NCI-H146 treated with DMSO at 0.1 percent for 48 hours (cell line): ENCODE results near the gene LHPP.
"Not testable (repeated sequence)": the region's sequence is repeated elsewhere in the genome, so short reads cannot be mapped to it uniquely, and the experiment has no call there.

ENCODE experiments used
- DNase-seq: peaks from one replicate; lab custom pipeline; 2025; ENCODE audit not compliant: unreplicated experiment; lab: John Stamatoyannopoulos, UW

LHPP gene

DNA sequence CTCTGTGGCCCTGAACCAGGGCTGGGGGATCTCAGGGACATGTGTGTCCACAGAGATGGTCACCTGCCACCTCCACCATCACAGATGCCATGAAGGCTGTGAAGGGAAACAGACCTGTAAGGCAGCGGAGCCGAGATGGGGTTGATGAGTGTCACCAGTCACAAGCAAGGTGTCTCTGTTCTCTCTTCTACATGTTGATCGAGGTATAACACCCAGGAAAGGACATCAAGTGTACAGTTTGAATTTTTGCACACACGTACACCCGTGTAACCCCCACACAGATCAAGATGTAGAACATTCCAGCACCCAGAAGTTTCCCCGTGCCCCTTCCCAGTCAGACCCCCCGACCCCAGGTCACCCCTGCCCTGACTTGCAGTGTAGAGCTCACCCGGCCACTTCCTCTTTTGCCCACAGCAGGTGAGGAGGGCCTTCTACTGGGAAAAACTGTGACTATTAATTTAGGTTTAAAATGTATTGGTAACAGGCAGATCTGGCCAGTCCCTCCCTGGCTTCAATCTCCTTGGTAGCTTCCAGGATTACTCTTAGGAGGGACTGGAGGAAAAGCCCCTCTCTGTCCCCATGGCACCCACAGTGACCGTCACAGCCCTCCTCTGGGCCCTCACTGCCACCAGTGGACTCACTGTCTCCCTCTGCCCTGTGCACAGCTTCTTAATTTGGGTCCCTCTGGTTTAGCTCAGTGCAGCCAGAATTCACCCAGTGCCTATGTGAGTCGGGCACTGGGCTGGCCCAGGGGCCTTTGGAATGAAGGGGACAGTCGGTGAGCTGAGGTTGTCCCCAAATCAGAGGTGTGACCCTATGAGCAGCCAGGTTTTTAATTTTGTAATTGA is 108.2 kb downstream of the LHPP start:
- no peak for DNase-seq

DNA sequence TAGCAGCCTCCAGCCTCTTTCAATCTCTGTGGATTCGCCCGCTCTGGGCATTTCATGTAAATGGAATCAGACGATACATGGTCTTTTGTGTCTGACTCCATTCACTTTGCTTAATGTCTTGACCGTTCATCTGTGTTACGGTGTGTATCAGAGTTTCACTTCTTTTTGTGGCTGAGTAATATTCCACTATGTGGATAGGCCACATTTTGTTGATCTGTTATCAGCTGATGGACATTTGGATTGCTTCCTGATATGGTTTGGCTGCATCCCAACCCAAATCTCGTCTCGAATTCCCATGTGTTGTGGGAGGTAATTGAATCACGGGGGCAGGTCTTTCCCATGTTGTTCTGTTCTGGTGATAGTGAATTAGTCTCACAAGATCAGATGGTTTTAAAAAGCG is 109.0 kb downstream of the LHPP start:
- DNase-seq, result no peak

DNA sequence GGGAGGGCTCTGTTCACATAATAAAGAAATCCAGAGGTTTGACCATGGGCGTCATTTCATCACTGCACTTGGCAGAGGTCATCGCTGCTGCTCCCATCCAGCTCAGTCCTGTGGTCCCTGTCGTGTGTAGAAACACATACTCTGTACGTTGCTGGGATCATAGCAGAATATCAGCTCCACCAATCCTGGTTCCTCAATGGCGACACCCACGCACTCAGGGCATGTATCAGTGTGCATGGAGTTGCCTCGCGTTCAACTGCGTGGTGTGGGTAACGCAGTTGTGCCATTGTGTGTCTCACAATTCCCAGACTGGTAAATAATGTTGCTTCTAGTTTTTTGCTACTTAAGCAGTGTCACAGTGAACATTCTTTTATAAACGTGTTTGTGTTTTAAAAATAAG is 111.1 kb downstream of the LHPP start:
- no peak for DNase-seq

DNA sequence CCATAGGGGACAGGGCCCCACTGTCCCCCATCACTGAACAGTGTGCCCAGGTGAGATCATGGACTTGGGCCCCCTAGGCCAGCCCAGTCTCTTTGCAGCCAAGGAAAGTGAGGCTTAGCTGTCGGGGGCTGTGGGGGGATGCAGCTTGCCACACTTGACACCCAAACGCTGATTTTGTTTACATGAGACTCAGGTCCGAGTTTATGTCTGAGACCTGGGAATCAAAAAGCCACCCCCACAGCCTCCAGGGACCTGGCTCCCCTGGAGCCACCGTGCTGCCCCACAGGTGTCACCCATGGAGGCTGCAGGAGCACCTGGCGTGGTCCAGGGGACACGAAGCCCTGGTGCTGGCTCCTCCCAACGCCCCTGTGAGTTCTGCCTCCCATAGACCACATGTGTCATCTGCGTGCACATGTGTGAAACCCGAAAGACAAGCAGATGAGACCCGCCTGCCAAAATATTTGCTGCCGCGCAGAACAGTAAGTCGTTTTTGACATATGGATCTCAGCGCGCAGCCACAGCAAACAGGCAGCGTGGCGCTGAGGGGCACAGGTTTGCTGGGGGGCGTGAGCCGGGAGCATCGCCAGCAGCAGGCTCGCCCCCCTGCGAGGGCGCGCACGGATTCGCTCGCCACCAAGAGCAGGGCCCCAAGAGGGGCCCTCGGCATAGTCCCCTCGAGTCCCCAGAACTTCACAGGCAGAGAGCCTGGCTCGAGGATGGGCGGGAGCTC is 112.3 kb downstream of the LHPP start:
- DNase-seq, result no peak

DNA sequence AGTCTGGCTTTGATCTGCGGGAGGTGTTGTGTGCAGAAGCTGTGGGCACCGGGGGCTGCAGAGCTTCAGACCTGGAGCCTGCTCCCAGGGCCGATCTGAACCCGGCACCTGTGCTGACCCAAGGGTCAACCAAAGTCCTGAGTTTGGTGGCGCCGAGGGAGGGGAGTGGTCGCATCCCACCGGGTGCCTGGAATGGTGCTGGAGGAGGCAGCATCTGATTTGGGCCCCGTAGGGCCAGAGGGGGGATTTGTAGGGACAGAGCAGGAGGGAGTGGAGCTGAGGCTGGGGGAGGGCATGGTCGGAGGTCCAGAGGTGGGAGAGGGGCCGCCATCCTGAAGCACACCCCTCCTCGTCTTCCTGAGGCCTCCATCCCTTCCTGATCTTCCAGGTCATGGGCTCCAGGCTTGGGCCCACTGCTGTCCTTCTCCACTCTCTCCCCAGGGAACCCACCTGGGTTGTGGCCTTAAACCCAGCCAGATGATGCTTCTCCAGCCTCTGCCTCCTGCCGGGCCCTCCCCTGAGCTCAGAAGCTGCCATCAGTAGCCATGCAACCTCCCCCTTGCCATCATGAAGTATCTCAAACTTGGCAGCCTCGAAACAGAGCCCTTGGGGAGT is 112.9 kb downstream of the LHPP start:
- DNase-seq, result no peak

DNA sequence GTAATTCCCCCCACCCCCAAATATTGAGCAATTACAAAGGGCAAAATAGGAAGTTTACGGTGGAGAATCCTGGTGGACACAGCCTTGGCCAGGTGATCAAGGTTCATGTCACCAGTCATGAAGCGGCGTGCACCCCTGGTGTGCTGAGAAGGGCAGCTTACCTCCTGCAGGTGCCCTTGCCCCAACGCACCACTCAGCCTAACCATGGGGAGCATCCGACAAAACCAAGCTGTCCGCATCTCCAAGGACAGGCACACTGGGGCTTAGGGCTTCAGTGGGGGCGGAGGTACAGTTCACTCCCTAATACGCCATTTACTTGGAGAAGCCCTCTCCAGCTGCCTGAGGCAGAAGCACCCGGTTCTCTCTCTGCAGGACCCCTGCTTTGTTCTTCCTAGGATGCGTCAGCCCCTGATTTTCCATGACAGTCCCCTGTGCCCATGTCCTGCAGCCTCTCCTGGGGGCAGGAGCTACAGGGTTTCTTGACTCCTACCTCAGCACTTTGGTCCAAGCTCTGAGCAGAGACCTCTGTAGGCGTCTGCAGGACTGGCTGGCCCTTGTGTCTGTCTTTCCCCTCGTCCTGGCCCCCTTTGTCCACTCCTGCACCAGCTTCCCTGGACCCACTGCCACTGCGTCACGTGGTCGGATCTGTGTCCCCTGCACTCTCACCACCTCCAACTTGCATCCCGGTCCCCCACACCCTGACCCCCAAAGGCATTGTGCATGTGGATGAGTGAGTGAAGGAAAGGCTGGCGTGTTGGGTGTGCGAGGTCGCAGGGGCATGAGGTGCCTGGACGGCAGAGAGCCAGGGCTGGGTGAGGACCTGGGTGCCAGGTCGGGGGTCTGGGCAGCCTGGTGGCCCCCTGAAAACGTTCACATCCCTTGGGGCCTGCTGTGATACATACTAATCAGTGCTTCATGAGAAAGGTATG is 113.7 kb downstream of the LHPP start:
- DNase-seq, result no peak

DNA sequence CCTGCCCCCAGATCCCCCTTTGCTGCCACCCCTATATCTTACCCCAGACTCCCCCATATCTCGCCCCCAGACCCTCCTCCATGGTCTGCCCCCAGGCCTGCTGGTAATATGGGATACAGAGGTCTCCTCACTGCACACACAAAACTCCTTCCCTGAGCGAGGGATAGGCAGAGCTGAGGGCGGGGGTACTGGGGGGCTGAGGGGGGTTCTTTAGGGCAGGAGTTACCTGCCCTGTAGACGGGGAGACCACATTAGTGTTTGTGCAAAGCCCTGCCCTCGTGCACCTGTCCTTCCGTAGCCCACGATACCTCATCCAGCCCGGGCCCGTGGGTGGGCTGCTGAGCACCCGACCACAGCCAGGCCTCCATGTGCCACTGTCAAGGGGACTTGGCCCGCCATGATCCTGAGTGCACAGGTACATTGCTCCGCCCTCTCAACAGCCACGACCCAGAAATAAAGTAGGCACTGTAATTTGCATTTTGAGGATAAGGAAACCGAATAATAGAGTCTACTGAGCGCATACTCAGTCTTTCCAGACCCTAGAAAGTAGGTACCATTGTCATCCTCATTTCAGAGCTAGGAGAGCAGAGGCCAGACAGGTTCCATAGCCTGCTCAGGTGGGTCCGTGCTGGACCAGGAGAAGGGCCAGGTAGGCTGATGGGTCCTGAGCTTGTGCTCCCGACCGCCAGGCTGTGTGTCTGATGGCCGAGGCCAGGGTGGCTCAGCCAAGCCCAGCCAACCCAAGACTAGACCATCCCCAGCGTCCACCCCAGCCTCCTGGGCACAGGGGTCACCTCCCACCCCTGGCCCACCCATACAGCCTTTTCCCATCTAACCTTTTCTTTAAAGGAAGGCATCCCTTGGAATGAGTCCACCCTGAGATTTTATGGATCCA is 115.2 kb downstream of the LHPP start:
- DNase-seq, result no peak

DNA sequence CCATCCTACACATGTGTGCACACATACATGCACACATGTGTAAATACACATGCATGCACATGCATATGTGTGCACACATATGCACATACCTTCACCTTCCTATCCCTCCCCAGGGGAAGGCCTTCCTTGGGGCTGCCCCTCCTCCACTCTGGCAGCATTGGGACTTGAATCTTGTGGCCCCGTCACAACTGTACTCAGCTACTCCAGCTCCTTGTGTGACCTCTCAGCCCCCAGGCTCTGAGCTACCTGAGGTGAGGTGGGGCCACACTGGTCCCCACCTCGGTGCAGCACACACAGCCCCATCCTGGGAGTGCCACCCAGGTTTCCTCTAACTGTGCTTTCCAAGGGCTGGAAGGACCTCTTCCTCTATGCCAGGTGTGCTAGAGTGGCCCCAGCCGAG is 116.0 kb downstream of the LHPP start:
- DNase-seq, result no peak

DNA sequence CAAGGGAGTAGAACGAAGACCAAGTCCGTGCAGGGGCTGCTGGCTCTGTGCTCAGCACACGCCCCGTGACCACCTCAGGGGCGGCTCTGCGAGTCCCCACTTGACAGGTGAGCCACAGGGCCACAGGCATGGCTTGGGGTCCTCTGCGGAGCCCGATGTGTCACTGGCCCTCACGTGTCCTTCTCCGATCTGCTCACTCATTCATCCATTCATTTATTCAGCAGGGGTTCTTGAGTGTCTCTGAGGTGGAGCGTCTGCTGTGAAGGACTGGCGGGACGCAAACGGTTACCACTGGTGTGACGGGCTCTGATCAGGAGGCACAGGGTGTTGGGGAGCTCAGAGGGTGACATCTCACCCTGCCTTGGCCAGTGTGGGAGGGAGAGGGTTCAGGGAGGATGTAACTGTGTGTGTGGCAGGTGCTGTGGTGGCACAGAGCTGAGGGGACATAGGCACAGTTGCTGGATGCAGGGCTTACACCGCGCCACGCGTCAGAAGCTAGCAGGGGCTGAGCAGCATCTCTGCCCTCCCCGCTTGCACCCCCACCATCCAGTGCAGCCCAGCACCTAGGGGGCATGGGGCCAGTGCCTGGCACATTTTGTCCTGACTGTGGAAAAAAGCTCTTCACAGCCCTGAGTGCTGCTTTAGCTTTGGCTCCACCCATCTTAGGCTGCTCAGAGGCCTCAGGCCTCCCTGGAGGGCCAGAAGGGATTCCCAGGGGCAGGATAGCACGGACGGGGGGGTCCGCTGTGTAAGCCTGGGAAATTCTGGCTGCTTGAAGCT is 116.8 kb downstream of the LHPP start:
- DNase-seq, result no peak

DNA sequence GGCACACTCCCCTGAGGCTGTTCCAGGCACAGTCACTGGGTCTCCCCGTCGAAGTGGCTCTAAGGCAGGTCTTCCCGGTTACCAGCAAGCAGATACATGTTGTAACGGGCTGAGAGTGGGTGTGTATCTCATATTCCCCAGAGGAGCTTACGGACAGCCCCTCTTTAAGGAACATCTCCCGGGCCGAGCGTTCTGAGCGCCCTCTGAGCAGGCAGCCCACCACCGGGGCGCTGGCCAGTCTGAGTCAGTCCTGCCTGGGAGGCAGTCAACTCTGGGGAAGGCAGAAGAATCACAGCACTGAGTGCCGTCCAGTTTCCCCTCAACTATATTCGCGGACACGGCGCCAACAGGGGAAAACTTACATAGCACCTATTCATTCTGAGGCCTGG is 117.4 kb downstream of the LHPP start:
- DNase-seq, result no peak

DNA sequence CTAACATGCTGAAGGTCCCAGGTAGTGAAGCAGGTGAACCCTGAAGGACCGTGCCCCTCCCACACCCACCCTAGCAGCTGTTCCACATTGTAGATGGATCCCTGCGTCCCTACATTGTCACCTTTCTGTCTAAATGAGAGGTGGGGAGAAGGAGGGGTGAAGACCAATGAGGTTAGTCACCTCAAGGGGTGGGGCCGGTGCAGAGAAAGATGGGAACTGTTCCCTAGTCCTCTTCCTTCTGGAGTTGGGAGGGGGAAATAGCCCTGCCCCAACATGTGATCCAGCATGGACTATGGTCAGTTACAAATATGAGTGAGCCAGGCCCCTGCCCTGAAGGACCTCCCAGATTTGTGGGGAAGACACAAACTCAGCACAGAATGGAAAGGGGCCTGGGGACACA is 124.5 kb downstream of the LHPP start:
- DNase-seq, result no peak

DNA sequence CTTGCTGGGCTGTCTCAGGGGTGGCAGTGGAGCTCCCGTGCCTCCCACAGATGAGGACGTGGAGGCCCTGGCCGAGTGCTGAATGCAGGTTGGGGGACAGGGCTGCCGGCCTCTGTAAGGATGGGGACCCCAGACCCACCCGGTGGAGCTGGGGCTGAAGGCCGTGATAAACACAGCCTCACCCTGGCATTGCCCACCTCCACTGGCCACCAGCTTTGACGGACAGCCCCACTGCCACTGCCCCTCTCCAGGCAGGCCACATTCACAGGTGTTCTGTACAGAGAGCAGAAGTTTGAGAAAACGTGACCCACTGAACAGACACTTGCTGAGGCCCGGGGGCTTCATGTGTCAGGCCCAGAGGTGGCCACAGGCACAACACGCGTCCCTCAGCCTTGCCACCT is 126.2 kb downstream of the LHPP start:
- DNase-seq, result no peak

DNA sequence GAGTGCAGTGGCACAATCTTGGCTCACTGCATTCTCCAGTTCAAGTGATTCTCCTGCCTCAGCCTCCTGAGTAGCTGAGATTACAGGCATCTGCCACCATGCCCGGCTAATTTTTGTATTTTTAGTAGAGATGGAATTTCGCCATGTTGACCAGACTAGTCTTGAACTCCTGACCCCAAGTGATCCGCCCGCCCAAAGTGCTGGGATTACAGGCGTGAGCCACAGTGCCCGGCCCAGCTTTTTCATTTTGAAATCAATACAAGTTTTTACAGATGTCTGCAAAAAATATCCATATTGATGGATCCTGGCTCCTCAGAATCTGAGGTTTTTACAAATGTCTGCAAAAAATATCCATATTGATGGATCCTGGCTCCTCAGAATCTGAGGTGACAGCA is 126.7 kb downstream of the LHPP start:
- not testable (repeated sequence) for DNase-seq

DNA sequence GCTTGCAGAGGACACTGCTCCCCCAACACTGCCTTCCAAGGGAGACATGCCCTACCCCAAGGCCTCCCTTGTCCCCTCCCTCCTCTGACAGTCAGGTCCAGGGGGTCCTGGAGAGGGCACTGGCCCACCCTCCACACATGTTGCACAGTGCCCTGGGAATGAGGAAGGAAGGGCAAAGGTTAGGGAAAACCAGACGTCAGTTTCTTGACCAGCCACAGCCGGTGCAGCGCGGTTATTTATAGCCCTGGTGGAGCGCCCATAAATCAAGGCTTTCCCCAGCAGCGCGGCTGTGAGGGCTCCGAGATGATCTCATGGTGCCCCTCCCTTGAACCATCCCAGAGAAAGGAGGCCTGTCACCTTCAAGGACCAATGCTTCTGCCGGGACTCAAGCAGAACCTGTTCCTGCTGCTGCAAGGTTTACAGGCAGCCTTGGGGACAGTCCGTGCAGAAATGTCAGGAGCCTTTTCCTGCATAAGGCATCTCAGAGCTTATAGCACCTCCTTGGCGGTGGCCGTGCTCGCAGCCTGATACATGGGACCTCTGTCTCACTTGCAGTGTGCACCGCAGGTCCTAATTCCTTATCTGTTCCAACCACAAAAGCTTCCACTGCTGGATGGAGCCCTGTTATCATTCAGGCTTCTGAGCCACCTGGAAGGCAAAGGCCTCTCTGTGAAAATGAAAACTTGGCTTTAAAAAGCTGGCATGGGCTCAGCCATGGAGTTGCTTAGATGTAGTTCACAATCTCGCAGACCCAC is 127.3 kb downstream of the LHPP start:
- DNase-seq, result no peak

DNA sequence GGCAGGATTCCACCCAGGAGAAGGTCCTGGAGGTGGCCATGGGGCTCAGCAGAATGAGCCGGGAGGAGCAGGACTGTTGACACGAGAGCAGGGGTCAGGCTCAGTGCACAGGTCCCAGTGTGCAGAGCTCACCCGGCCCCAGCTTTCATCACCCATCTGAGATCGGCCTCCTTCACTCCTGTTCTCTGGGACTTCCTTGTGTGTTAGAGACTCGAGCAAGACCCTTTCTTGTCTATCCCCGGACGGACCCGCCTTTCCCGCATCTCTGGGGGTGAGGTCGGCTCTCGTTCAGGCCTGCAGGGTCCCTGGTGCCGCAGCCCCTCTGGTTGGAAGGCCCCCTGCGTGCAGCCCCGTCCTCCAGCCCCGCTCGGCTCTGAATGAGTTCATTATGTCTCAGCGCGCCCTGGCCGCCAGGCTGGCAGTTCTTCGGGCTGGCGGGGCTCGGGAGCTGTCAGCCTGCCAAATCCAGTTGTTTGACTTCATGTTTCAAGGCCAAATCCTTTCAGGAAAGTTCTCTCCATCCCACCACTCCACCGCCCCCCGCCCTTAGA is 127.9 kb downstream of the LHPP start:
- DNase-seq, result no peak

DNA sequence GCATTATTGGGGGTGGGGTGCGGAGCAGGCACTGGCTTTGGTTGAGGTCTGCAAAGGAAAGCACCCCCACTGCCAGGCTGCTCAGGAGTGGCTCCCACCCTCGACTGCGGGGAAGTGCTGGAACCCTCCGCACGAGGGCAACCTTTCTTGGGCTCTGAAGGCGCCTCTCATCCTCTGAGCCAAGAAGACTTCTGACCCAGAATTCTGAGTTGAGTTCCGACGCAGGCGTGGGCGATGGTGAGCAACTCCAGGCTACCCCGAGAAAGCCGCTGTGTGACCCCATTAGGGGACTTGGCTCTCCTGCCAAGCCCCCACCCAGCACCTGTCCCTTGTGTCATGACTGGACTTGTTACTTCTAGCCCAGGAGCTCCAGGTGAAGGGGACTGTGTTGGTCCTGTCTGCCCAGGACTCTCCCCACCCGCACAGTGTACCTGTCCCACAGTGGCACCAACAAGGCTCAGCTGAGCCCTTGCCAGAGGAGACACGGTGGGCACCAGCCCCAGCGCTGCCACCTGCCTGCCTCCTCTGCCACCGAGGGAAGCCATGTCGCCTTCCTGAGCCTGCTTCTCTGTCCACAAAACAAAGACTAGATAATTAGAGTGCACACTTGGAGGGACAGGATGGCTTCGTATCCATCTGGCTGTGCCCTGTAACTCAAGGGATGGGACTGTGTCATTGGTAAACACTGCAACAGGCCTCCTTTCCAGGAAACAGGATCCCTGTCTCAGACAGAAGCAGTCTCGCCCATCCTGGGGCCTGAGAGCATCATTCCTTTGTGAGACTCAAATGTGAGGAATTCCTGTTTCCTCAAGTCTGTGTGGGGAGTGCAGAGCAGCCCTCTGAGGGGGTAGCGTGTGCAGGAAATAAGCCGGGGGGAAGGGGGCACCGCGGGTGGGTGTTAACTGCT is 128.8 kb downstream of the LHPP start:
- no peak for DNase-seq

DNA sequence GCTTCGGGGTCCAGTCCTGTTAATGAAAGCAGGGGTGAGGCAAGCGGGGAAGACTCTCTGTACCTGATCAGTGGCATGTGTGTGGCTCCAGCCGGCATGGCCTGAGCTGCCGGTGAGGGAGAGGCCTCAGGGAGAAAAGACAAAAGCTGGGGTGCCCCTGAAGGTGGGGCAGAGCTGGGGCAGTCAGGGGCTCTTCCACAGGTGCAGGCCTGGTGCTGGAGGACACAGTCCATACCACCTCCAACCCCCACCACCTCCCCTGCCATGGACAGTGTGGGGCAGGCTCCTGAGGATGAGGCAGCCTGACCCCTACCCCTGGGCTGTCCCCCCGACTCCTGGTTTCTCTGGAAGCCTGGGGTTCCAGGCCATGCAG is 129.5 kb downstream of the LHPP start:
- no peak for DNase-seq
